Right lobe of liver (tissue), 4 donors: ENCODE data around the gene COPB2.

Experiments used
- CTCF ChIP-seq, 4 donors: fragments of 200-600 bp in 3 of 4; fragments of 450-650 bp in 1 of 4; IDR thresholded peaks; one replicate each; pipeline versions ENCODE4 v1.5.1 to v1.8.0; 2016 to 2022; ENCODE audit warnings: antibody characterized with exemption in 4 of 4, mild to moderate bottlenecking in 2 of 4
- POLR2A ChIP-seq: fragments of 450-650 bp; IDR thresholded peaks from one replicate; pipeline ENCODE4 v1.6.1; 2017; ENCODE audit warnings: antibody characterized with exemption, mild to moderate bottlenecking
- donor health status: DM: no; HTN: no; CAD: no.
- donor health status: DM: no; HTN: no; CAD: no.
- donor health status: DM: no; HTN: yes; CAD: no.

DNA sequence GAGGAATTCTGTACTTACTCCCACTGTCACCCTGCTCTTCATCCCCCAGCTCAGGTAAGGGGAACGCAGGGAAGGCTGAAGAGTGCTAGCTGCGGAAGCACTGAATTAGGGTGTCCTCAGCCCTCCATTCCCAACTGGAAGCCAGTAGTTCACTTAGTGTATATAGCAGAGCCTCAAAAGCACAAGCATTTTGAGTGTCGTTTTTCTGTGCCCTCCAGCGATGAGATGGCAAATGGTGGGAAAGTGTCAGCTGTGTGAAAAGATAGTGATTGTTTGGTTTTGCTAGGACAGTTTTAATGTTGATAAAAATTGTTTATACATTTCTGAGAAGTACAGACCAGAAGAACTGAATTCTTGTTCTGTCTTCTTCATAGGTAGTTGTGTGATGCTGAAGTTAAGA, 34.8 kb downstream of the COPB2 start:
- no peak for TF ChIP-seq CTCF (IDR thresholded peaks at IDR 0.05)
- TF ChIP-seq POLR2A = no peak
